PC-3 (cell line): ENCODE data around the gene VAT1L. TPM values are rescaled to one million over a fixed set of nuclear protein-coding genes. Genes with fewer than 3 reads are reported as not detected.
"Not testable (repeated sequence)": the region's sequence is repeated elsewhere in the genome, so short reads cannot be mapped to it uniquely, and the experiment has no call there.

ENCODE experiments used
- ATAC-seq: fragments of 200-7000 bp; cut with Tn5 transposase; 2 replicates; pipeline ENCODE4 v1.9.1; 2020; ENCODE audit warnings: mild to moderate bottlenecking, moderate library complexity
- BruUV-seq: library from RNA; stranded (reverse); fragments of 400-500 nt; replicated peaks from 2 replicates; lab custom pipeline; 2021; lab: Mats Ljungman, UMichigan
- CTCF ChIA-PET: fragments of 300-600 bp; sonication (Branson Sonifier 250); formaldehyde crosslinking; loops from one replicate; lab custom pipeline; 2022; ENCODE audit warnings: antibody characterized with exemption; lab: Charles Lee
- POLR2A ChIA-PET: fragments of 300-600 bp; sonication (Branson Sonifier 250); formaldehyde crosslinking; loops from one replicate; lab custom pipeline; 2022; ENCODE audit warnings: antibody characterized with exemption; ENCODE audit not compliant: unreplicated experiment; lab: Charles Lee
- DNase-seq: peaks from one replicate; pipeline ENCODE4 v3.0.0-alpha.2; 2015
- H2AFZ ChIP-seq: fragments of 300-600 bp; sonication (generic); 2 replicates; pipeline ENCODE4 v1.6.0; 2016; ENCODE audit warnings: antibody characterized with exemption, low read length
- H3F3A ChIP-seq: fragments of 300-600 bp; sonication (generic); one replicate; pipeline ENCODE4 v1.6.0; 2017; ENCODE audit warnings: antibody characterized with exemption, low read length, control low read depth, mild to moderate bottlenecking; ENCODE audit not compliant: unreplicated experiment
- H3K27ac ChIP-seq: fragments of 300-600 bp; sonication (generic); 2 replicates; pipeline ENCODE4 v1.5.1; 2016; ENCODE audit warnings: mild to moderate bottlenecking, low read length
- H3K27me3 ChIP-seq: fragments of 300-600 bp; sonication (generic); 2 replicates; pipeline ENCODE4 v1.6.1; 2016; ENCODE audit warnings: low read length, mixed read lengths
- H3K36me3 ChIP-seq: fragments of 300-600 bp; sonication (generic); 2 replicates; pipeline ENCODE4 v1.6.1; 2016; ENCODE audit warnings: low read depth, mixed run types, low read length, mixed read lengths
- H3K4me1 ChIP-seq: fragments of 300-600 bp; sonication (generic); 2 replicates; pipeline ENCODE4 v1.5.1; 2016; ENCODE audit warnings: low read length; ENCODE audit not compliant: insufficient read depth
- H3K4me2 ChIP-seq: fragments of 300-600 bp; sonication (generic); 2 replicates; pipeline ENCODE4 v1.6.0; 2016; ENCODE audit warnings: low read length
- H3K4me3 ChIP-seq: fragments of 300-600 bp; sonication (generic); 2 replicates; pipeline ENCODE4 v1.5.1; 2016; ENCODE audit warnings: mild to moderate bottlenecking, low read length, mixed read lengths
- H3K79me2 ChIP-seq: fragments of 300-600 bp; sonication (generic); 2 replicates; pipeline ENCODE4 v1.6.1; 2017; ENCODE audit warnings: low read length, mixed read lengths
- H3K9ac ChIP-seq: fragments of 300-600 bp; sonication (generic); 2 replicates; pipeline ENCODE4 v1.6.0; 2016; ENCODE audit warnings: mild to moderate bottlenecking, low read length
- H3K9me2 ChIP-seq: fragments of 300-600 bp; sonication (generic); replicated peaks from 2 replicates; pipeline ENCODE4 v1.6.1; 2016; ENCODE audit warnings: mixed run types, low read length, mixed read lengths
- H3K9me3 ChIP-seq: fragments of 300-600 bp; sonication (generic); 2 replicates; pipeline ENCODE4 v1.6.1; 2016; ENCODE audit warnings: low read length, mixed read lengths
- H4K20me1 ChIP-seq: fragments of 300-600 bp; sonication (generic); 2 replicates; pipeline ENCODE4 v1.6.1; 2016; ENCODE audit warnings: low read length, mixed read lengths
- EZH2 ChIP-seq: fragments of 300-600 bp; sonication (generic); IDR thresholded peaks from one replicate; pipeline ENCODE4 v1.6.1; 2017; ENCODE audit warnings: antibody characterized with exemption, mild to moderate bottlenecking, low read length; ENCODE audit not compliant: unreplicated experiment
- EZH2phosphoT487 ChIP-seq: fragments of 300-600 bp; sonication (generic); IDR thresholded peaks from 2 replicates; pipeline ENCODE4 v1.6.1; 2018; ENCODE audit warnings: mild to moderate bottlenecking, antibody characterized with exemption, low read length, borderline replicate concordance
- intact Hi-C: fragments of 100-400 bp; cut with micrococcal nuclease; formaldehyde crosslinking; loops from 2 replicates; pipeline ENCODE4 v1.9.0; 2023
- total RNA-seq: library from RNA; depleted of rRNA; stranded (reverse); fragments of >200 nt; gene quantifications from 2 replicates; pipeline ENCODE4 v1.2.3, GENCODE V29; 2014
- TF ChIP-seq, protein P1 (sequence below): fragments of 300-600 bp; sonication (generic); conservative IDR thresholded peaks from 2 replicates; pipeline ENCODE4 v1.5.1; 2017; ENCODE audit warnings: antibody characterized with exemption, low read depth, mild to moderate bottlenecking, low read length

Gene VAT1L
- total RNA-seq, 1 experiment from 2014 or later: 0.47 TPM

DNA sequence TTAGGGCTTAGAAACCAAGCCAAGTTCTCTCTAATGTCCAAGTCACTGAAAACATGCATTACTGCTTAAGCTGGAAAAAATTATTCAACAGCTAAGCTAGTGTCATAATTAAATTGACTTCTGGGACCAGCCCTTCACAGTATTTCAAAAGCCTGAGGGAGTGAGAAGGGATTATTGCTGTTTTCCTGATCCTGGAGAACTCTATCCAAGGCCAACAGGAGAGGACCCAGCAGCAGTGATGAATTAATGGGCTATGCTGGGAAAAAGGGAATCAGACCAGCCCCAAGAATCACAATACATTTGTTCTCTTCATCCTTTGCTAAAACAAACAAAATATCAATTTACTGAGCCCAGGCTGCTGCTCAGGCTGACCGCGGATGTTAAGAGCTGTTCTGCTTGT, 199.4 kb downstream of the VAT1L start:
- H3K4me3 ChIP-seq: no peak overlapping the region
- H3K4me1 ChIP-seq: no peaks in the 10 kb centered on the region
- ChIA-PET CTCF (no interaction called here), POLR2A (no interaction called here)
- no peaks in the 10 kb centered on the region for H3F3A ChIP-seq
- H3K36me3 ChIP-seq: no peaks in the 10 kb centered on the region
- DNase-seq: no peak
- TF ChIP-seq EZH2: no peak
- TF ChIP-seq, protein P1, sequence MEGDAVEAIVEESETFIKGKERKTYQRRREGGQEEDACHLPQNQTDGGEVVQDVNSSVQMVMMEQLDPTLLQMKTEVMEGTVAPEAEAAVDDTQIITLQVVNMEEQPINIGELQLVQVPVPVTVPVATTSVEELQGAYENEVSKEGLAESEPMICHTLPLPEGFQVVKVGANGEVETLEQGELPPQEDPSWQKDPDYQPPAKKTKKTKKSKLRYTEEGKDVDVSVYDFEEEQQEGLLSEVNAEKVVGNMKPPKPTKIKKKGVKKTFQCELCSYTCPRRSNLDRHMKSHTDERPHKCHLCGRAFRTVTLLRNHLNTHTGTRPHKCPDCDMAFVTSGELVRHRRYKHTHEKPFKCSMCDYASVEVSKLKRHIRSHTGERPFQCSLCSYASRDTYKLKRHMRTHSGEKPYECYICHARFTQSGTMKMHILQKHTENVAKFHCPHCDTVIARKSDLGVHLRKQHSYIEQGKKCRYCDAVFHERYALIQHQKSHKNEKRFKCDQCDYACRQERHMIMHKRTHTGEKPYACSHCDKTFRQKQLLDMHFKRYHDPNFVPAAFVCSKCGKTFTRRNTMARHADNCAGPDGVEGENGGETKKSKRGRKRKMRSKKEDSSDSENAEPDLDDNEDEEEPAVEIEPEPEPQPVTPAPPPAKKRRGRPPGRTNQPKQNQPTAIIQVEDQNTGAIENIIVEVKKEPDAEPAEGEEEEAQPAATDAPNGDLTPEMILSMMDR: no peak
- no peak for TF ChIP-seq EZH2phosphoT487
- H3K27me3 ChIP-seq: no peaks in the 10 kb centered on the region
- no peak for ATAC-seq
- intact Hi-C loops: no loop called here
- H4K20me1 ChIP-seq: no peaks in the 10 kb centered on the region
- BruUV-seq: no TSS peak
- no peak overlapping the region for H3K9ac ChIP-seq
- H3K9me3 ChIP-seq: no peaks in the 10 kb centered on the region
- no peaks in the 10 kb centered on the region for H3K79me2 ChIP-seq
- no peaks in the 10 kb centered on the region for H3K9me2 ChIP-seq
- H2AFZ ChIP-seq: no peak overlapping the region
- H3K4me2 ChIP-seq: no peak overlapping the region
- H3K27ac ChIP-seq: no peak overlapping the region

DNA sequence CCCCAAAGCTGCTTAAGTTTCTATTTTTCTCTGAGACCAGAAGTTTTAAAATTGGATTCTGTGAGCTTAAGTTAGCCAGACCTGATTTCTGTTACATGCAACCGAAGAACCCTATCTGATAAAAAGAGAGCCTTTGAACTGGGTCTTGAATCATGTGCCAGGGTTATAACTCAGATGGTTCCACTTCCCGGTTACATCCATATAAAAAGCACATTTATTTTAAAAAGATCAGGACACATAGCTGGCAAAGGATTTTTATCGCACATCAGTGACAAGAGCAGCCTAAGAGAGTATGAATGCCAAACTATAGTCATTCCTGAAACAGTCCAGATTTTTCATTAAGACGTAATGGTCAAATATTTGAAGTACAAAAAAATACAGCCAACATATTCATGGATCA, 201.5 kb downstream of the VAT1L start:
- Histone ChIP-seq H3F3A (no peaks in the 10 kb centered on the region), H2AFZ (no peak overlapping the region), H3K4me1 (no peaks in the 10 kb centered on the region), H3K9me3 (no peaks in the 10 kb centered on the region), H3K4me3 (no peak overlapping the region), H3K36me3 (no peaks in the 10 kb centered on the region), H3K27ac (no peak overlapping the region), H4K20me1 (no peaks in the 10 kb centered on the region), H3K4me2 (no peak overlapping the region), H3K9me2 (no peaks in the 10 kb centered on the region), H3K79me2 (no peaks in the 10 kb centered on the region), H3K27me3 (no peaks in the 10 kb centered on the region), H3K9ac (no peak overlapping the region)
- intact Hi-C loops: no loop called here
- TF ChIP-seq, protein P1: no peak
- TF ChIP-seq EZH2 (no peak), EZH2phosphoT487 (no peak)
- CTCF ChIA-PET: no interaction called here
- no peak for DNase-seq
- no peak for ATAC-seq
- no TSS peak for BruUV-seq
- POLR2A ChIA-PET: no interaction called here

DNA sequence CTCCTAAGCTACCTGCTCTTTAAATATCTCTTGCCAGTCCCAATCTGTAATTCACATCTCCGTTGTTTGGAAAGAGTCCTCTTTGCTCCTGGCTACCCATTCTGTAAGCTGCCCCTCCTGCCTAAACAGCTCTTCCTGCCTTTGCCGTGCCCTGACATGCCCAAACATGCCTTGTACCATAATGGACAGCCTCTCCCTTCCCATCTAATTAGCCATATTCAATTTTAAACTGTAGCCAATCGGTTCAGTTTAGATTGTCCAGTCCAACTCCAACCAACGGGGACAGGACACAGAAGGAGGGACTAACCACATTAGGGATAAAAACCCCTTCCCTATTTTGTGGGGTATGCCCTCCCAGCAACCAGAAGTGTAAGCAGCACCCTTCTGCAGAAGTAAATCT, 203.3 kb downstream of the VAT1L start:
- no peak for ATAC-seq
- Histone ChIP-seq H3K27me3 (no peaks in the 10 kb centered on the region), H3K4me2 (no peak overlapping the region), H3F3A (no peaks in the 10 kb centered on the region), H3K9me2 (no peaks in the 10 kb centered on the region), H3K4me1 (no peaks in the 10 kb centered on the region), H3K9ac (no peak overlapping the region), H3K79me2 (no peaks in the 10 kb centered on the region), H4K20me1 (no peaks in the 10 kb centered on the region), H3K36me3 (no peaks in the 10 kb centered on the region), H3K9me3 (no peaks in the 10 kb centered on the region), H2AFZ (no peak overlapping the region), H3K27ac (no peak overlapping the region), H3K4me3 (no peak overlapping the region)
- intact Hi-C loops: no loop called here
- POLR2A ChIA-PET: no interaction called here
- CTCF ChIA-PET: no interaction called here
- no TSS peak for BruUV-seq
- DNase-seq: no peak
- TF ChIP-seq EZH2: no peak
- no peak for TF ChIP-seq EZH2phosphoT487
- TF ChIP-seq, protein P1: no peak

DNA sequence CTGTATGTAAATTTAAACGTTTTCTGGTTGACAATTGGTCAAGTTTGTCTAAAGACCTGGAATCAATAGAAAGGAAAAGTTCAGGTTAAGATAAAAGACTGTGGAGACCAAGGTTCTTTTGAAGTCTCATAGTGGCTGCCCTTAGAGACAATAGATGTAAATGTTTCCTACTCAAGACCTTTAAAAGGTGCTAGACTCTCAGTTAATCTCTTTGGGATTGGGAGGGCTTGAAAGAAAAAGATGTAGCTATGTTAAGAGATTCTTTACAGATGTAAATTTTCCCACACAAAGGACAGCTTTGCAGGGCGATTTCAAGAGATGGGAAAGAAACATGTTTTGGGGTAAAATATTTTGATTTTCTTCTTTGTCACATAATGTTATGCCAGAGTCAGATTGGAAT, 204.0 kb downstream of the VAT1L start:
- POLR2A ChIA-PET, BruUV-seq, ATAC-seq, intact Hi-C loops, H2AFZ ChIP-seq, H3K9ac ChIP-seq, H3K4me3 ChIP-seq, H3F3A ChIP-seq, H3K9me2 ChIP-seq, CTCF ChIA-PET, H3K9me3 ChIP-seq, H3K4me1 ChIP-seq, H3K27me3 ChIP-seq, H3K36me3 ChIP-seq, H3K4me2 ChIP-seq, DNase-seq, H3K27ac ChIP-seq, H3K79me2 ChIP-seq, H4K20me1 ChIP-seq: not testable (repeated sequence)
